NCI-H2107 treated with DMSO at 0.1 percent for 48 hours (cell line): ENCODE data around the gene STK39.
A peak's percentile ranks its signal among the peaks of the same experiment; 100 is the strongest.

ENCODE experiments used
- DNase-seq: peaks from one replicate; lab custom pipeline; 2025; ENCODE audit not compliant: unreplicated experiment; lab: John Stamatoyannopoulos, UW

The STK39 gene

GRCh38 chr2:168210895-168211570 lies 36.4 kb downstream of the STK39 start:
- no peak for DNase-seq

DNA sequence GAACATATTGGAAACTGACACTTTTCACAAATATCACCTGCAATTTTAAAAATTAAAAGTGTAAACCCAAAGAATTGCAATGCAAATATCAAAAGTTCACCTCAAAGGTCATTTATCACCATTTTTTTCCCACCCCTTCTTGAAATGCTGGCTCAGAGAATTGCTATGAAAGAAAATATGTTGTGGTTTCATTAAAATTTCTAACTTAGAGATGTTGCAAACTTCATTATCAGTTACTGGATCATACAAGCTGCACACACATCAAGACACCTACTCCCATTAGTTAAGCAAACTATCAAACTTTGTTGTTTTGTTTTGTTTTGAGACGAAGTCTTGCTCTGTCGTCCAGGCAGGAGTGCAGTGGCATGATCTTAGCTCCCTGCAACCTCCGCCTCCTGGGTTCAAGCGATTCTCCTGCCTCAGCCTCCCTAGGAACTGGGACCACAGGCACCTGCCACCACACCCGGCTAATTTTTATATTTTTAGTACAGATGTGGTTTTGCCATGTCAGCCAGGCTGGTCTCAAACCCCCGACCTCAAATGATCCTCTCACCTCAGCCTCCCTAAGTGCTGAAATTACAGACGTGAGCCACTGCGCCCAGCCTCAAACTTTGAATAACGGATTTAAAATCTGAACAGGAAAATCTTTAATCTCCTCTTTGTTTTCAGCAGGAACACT lies 37.0 kb downstream of the STK39 start:
- DNase-seq = no peak

DNA sequence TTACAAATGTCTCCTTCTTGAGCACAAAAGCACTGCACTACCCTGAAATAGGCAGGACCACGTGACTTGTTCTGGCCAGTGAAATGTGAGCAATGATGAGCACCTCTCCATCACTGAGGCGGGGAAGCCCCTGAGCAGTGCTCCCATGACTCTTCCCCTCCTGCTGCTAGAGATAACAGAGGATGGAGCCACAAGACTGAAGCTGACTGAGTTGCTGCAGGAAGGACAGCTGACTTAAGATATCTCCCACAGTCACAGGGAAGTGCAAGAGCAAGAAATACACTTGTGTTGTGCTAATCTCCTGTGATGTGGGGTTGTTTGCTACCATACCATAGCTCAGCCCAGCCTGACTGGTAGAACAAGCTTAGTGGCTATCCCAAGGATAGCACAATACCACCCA lies 38.7 kb downstream of the STK39 start:
- DNase-seq = no peak

GRCh38 chr2:168207851-168208250 lies 39.5 kb downstream of the STK39 start:
- no peak for DNase-seq

- DNase-seq = no peak
These were observed 43.4 kb downstream of the STK39 start for GRCh38 chr2:168203762-168204693.

DNA sequence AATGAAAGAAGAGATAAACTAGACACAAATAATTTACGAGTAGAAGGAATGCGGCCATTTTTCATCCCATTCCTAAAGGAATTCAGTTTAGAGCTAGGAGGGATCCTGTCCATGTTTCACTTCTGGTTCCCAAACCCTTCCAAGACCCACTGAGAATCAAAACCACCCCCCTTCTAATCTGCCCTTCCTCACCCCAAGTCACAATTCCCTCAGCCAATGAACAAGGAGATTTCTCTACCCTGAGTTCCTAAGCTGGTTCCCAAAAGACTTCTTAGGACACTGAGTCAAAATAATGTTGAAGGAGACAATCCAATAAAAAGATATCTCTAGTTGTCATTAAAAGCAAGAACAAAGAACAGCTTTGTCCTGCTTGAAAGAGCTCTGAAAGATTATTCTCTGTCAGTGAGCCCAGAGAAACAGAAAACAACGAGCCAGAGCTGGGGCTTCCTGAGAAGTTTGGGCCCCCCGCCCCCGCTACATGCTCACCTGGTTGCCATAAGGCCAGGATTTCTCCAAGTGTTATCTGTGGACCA lies 45.7 kb downstream of the STK39 start:
- DNase-seq = no peak

- DNase-seq = no peak
These were observed 46.3 kb downstream of the STK39 start for GRCh38 chr2:168200930-168201583.

GRCh38 chr2:168198476-168199207 lies 48.8 kb downstream of the STK39 start:
- no peak for DNase-seq

- no peak for DNase-seq
These were observed 50.6 kb downstream of the STK39 start for GRCh38 chr2:168196764-168197180.

GRCh38 chr2:168194784-168195522 lies 52.4 kb downstream of the STK39 start:
- DNase-seq = no peak

GRCh38 chr2:168192839-168193616 lies 54.4 kb downstream of the STK39 start:
- peak; percentile 72 for DNase-seq

GRCh38 chr2:168191955-168192785 lies 55.2 kb downstream of the STK39 start:
- DNase-seq = no peak

- no peak for DNase-seq
These were observed 56.6 kb downstream of the STK39 start for GRCh38 chr2:168190590-168191336.

DNA sequence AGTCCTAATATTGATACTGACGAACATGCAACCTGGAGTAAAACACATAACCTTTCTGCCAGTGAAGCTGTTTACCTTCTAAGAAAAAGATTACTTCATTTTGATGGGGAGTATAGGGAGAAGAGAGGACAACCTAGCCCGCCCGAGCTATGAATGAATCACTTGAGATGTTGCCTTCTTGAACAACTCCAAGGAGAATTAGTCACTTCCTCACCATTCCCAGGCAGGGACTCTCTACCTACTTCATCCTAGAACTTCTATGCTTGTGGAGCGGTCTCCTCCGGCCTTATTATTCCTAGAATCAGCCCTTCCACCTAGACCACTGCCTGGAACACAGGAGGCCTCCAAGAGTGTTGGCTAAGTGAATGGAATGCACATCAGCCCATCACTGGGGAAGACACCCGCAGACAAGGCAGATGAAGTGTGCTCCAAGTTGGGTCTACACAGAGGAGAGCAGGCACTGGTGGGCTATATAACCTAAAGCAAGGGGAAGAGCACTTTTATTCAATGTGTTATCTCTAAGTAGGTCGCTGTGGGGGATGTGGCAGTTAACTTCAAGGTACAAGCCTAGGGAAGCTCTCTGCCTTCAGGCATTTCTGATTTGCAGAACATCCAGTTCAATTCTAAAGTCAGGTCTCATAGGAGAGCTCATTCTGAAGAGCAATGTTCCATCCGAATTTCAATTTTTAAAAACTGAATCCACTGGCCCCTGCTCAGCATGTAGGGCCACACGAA lies 57.4 kb downstream of the STK39 start:
- no peak for DNase-seq

- DNase-seq = no peak
These were observed 59.4 kb downstream of the STK39 start for GRCh38 chr2:168188002-168188401.

DNA sequence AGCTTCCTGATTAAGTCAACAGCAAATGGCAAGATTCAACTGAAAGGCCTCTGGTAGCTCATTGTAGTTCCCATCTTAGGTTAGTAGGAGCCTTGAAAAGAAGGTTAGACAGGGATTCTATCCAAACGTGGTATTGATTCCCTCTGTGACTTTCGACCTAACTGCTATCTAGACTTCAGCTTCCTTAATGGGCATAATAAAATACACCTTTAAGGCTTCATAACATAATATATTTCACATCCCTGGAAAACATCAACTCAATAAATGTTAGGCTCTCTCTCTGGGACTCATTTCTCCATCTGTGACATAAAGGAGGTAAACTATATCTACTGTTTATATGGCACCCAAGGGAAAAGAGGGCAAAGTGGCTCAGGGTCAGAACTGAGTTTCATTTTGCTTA lies 60.9 kb downstream of the STK39 start:
- no peak for DNase-seq
